NT2/D1 (cell line): Measurements from ENCODE around the gene IMP4.

Source experiments
- SUZ12 ChIP-seq: IDR thresholded peaks from 2 replicates; pipeline ENCODE4 v1.6.1; 2011; ENCODE audit not compliant: insufficient read length, insufficient read depth; ENCODE audit errors: extremely low read depth
- YY1 ChIP-seq: IDR thresholded peaks from 2 replicates; pipeline ENCODE4 v1.6.1; 2011; ENCODE audit not compliant: insufficient read length, insufficient read depth

GRCh38 chr2:130300970-130301348, 41.7 kb upstream of the IMP4 start:
- TF ChIP-seq YY1 (no peak), SUZ12 (no peak)
